ENCODE data around the gene FRMD3.

FRMD3 gene

GRCh38 chr9:83422527-83422926 lies 115.7 kb downstream of the FRMD3 start:
- no peak for TF ChIP-seq CTCF (conservative IDR thresholded peaks at IDR 0.05; ENCODE audit: low read depth, low read length)
- Histone ChIP-seq H3K27me3 (ENCODE audit: insufficient read depth, low read depth) (no peaks in the 10 kb centered on the region), H3K4me3 (IDR thresholded peaks at IDR 0.05; ENCODE audit: insufficient read depth, low read depth, low read length) (no peak overlapping the region), H3K36me3 (ENCODE audit: insufficient read depth) (no peaks in the 10 kb centered on the region), H3K27ac (no peak overlapping the region), H3K4me1 (ENCODE audit: low read depth, poor library complexity, severe bottlenecking) (no peaks in the 10 kb centered on the region), H3K9ac (no peak overlapping the region), H2AFZ (ENCODE audit: low read depth) (no peak overlapping the region), H3K4me2 (no peak overlapping the region), H4K20me1 (ENCODE audit: insufficient read depth) (no peaks in the 10 kb centered on the region), H3K79me2 (ENCODE audit: insufficient read depth, low read depth) (no peaks in the 10 kb centered on the region)

- Histone ChIP-seq H3K4me3 (IDR thresholded peaks at IDR 0.05; ENCODE audit: insufficient read depth, low read depth, low read length) (no peak overlapping the region), H3K4me2 (no peak overlapping the region), H3K27ac (no peak overlapping the region), H4K20me1 (ENCODE audit: insufficient read depth) (no peaks in the 10 kb centered on the region), H3K36me3 (ENCODE audit: insufficient read depth) (no peaks in the 10 kb centered on the region), H3K79me2 (ENCODE audit: insufficient read depth, low read depth) (no peaks in the 10 kb centered on the region), H3K27me3 (ENCODE audit: insufficient read depth, low read depth) (no peaks in the 10 kb centered on the region), H2AFZ (ENCODE audit: low read depth) (no peak overlapping the region), H3K9ac (no peak overlapping the region), H3K4me1 (ENCODE audit: low read depth, poor library complexity, severe bottlenecking) (no peaks in the 10 kb centered on the region)
- no peak for TF ChIP-seq CTCF (conservative IDR thresholded peaks at IDR 0.05; ENCODE audit: low read depth, low read length)
Measured at GRCh38 chr9:83420486-83420885, 117.7 kb downstream of the FRMD3 start.

GRCh38 chr9:83419961-83420360 lies 118.2 kb downstream of the FRMD3 start:
- H2AFZ ChIP-seq (ENCODE audit: low read depth), result no peak overlapping the region
- H3K79me2 ChIP-seq (ENCODE audit: insufficient read depth, low read depth), result no peaks in the 10 kb centered on the region
- H4K20me1 ChIP-seq (ENCODE audit: insufficient read depth), result no peaks in the 10 kb centered on the region
- no peak overlapping the region for H3K9ac ChIP-seq
- no peak overlapping the region for H3K4me3 ChIP-seq (IDR thresholded peaks at IDR 0.05; ENCODE audit: insufficient read depth, low read depth, low read length)
- no peaks in the 10 kb centered on the region for H3K27me3 ChIP-seq (ENCODE audit: insufficient read depth, low read depth)
- H3K4me2 ChIP-seq, result no peak overlapping the region
- TF ChIP-seq CTCF (conservative IDR thresholded peaks at IDR 0.05; ENCODE audit: low read depth, low read length), result no peak
- H3K27ac ChIP-seq, result no peak overlapping the region
- no peaks in the 10 kb centered on the region for H3K36me3 ChIP-seq (ENCODE audit: insufficient read depth)
- no peaks in the 10 kb centered on the region for H3K4me1 ChIP-seq (ENCODE audit: low read depth, poor library complexity, severe bottlenecking)

GRCh38 chr9:83418283-83418682 lies 119.9 kb downstream of the FRMD3 start:
- no peaks in the 10 kb centered on the region for H3K79me2 ChIP-seq (ENCODE audit: insufficient read depth, low read depth)
- H3K4me3 ChIP-seq (IDR thresholded peaks at IDR 0.05; ENCODE audit: insufficient read depth, low read depth, low read length), result no peak overlapping the region
- H3K4me2 ChIP-seq, result no peak overlapping the region
- H3K27ac ChIP-seq, result no peak overlapping the region
- no peak overlapping the region for H3K9ac ChIP-seq
- H3K27me3 ChIP-seq (ENCODE audit: insufficient read depth, low read depth), result no peaks in the 10 kb centered on the region
- H3K4me1 ChIP-seq (ENCODE audit: low read depth, poor library complexity, severe bottlenecking), result no peaks in the 10 kb centered on the region
- no peaks in the 10 kb centered on the region for H4K20me1 ChIP-seq (ENCODE audit: insufficient read depth)
- H3K36me3 ChIP-seq (ENCODE audit: insufficient read depth), result no peaks in the 10 kb centered on the region
- H2AFZ ChIP-seq (ENCODE audit: low read depth), result no peak overlapping the region
- TF ChIP-seq CTCF (conservative IDR thresholded peaks at IDR 0.05; ENCODE audit: low read depth, low read length), result no peak

- Histone ChIP-seq H3K27me3 (ENCODE audit: insufficient read depth, low read depth) (no peaks in the 10 kb centered on the region), H3K36me3 (ENCODE audit: insufficient read depth) (no peaks in the 10 kb centered on the region), H3K79me2 (ENCODE audit: insufficient read depth, low read depth) (no peaks in the 10 kb centered on the region), H3K27ac (no peak overlapping the region), H3K9ac (no peak overlapping the region), H3K4me3 (IDR thresholded peaks at IDR 0.05; ENCODE audit: insufficient read depth, low read depth, low read length) (no peak overlapping the region), H3K4me1 (ENCODE audit: low read depth, poor library complexity, severe bottlenecking) (no peaks in the 10 kb centered on the region), H2AFZ (ENCODE audit: low read depth) (no peak overlapping the region), H3K4me2 (no peak overlapping the region), H4K20me1 (ENCODE audit: insufficient read depth) (no peaks in the 10 kb centered on the region)
- no peak for TF ChIP-seq CTCF (conservative IDR thresholded peaks at IDR 0.05; ENCODE audit: low read depth, low read length)
Measured at GRCh38 chr9:83413367-83413766, 124.8 kb downstream of the FRMD3 start.

All from KMS-11 (cell line).